HepG2 (cell line): ENCODE results near the gene POU6F2.

Source experiments
- POLR2AphosphoS2 ChIP-seq: IDR thresholded peaks from 2 replicates; pipeline ENCODE4 v1.6.1; 2011; ENCODE audit warnings: low read depth, low read length, improper control_type of control experiment
- ZNF24 ChIP-seq: fragments of 450-650 bp; IDR thresholded peaks from 2 replicates; pipeline ENCODE4 v1.6.1; 2017; ENCODE audit warnings: antibody characterized with exemption, mild to moderate bottlenecking
- TF ChIP-seq, protein P1 (sequence below): sonication (generic); formaldehyde crosslinking; IDR thresholded peaks from 2 replicates; pipeline ENCODE4 v1.5.0; 2020; ENCODE audit warnings: mild to moderate bottlenecking, missing genetic modification reagents, moderate library complexity

DNA sequence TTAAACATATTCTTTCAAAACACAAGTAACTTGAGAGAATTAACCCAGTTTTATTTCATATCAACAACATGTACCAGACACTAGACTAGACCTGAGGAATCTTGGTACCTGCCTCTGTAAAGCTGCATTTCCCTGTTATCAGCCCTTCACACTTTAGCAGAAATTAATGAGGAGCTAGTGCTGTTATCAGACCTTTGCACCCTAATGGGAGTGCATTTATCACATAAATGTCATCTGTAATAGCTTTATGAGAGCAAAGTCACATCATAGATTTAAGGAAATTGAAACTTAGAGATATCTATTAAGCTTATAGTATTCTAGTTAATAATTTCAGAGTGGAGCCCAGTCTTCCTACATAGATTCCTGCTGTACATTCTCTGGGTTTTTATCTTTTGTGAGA lies 318.1 kb downstream of the POU6F2 start:
- TF ChIP-seq POLR2AphosphoS2 = no peak
- no peak for TF ChIP-seq ZNF24
- TF ChIP-seq, protein P1, sequence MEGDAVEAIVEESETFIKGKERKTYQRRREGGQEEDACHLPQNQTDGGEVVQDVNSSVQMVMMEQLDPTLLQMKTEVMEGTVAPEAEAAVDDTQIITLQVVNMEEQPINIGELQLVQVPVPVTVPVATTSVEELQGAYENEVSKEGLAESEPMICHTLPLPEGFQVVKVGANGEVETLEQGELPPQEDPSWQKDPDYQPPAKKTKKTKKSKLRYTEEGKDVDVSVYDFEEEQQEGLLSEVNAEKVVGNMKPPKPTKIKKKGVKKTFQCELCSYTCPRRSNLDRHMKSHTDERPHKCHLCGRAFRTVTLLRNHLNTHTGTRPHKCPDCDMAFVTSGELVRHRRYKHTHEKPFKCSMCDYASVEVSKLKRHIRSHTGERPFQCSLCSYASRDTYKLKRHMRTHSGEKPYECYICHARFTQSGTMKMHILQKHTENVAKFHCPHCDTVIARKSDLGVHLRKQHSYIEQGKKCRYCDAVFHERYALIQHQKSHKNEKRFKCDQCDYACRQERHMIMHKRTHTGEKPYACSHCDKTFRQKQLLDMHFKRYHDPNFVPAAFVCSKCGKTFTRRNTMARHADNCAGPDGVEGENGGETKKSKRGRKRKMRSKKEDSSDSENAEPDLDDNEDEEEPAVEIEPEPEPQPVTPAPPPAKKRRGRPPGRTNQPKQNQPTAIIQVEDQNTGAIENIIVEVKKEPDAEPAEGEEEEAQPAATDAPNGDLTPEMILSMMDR (CRISPR knock-in tag) = no peak
